K562 (cell line): ENCODE results near the gene CDC20B. TPM values are rescaled to one million over a fixed set of nuclear protein-coding genes. Genes with fewer than 3 reads are reported as not detected.

Source experiments
- CCAR2 ChIP-seq: fragments of 200-400 bp; formaldehyde crosslinking; IDR thresholded peaks from 2 replicates; pipeline ENCODE4 v1.6.1; 2017; ENCODE audit warnings: mild to moderate bottlenecking, low read depth, low read length
- CEBPG ChIP-seq, 3 experiments: fragments of 200-800 bp in 1 of 3; sonication (Bioruptor generic) in 1 of 3; sonication (generic) in 1 of 3; formaldehyde crosslinking in 1 of 3; IDR thresholded peaks in 2 of 3; conservative IDR thresholded peaks in 1 of 3; 2 replicates each; pipeline versions ENCODE4 v1.6.1 to v1.8.0; 2016 to 2022; ENCODE audit warnings: missing compliant biosample characterization in 2 of 3, missing genetic modification characterization in 2 of 3, mild to moderate bottlenecking in 1 of 3, missing genetic modification reagents in 1 of 3
- CTCF ChIP-seq, 3 experiments: IDR thresholded peaks in 2 of 3; conservative IDR thresholded peaks in 1 of 3; 2 replicates each; pipeline ENCODE4 v1.5.1; 2011 to 2012; ENCODE audit warnings: low read length in 3 of 3, mild to moderate bottlenecking in 3 of 3, control low read depth in 2 of 3, improper control_type of control experiment in 1 of 3, inconsistent platforms in 1 of 3, low read depth in 1 of 3, mixed read lengths in 1 of 3, moderate library complexity in 1 of 3; ENCODE audit not compliant: insufficient read depth in 2 of 3
- DNMT1 ChIP-seq: fragments of 450-650 bp; IDR thresholded peaks from 2 replicates; pipeline ENCODE4 v1.6.1; 2016; ENCODE audit warnings: antibody characterized with exemption, mild to moderate bottlenecking
- FOXJ2 ChIP-seq: fragments of 200-800 bp; sonication (Bioruptor generic); IDR thresholded peaks from 2 replicates; pipeline ENCODE4 v1.6.1; 2016; ENCODE audit warnings: missing genetic modification characterization, missing compliant biosample characterization
- GATAD2B ChIP-seq: fragments of 450-650 bp; IDR thresholded peaks from 2 replicates; pipeline ENCODE4 v1.6.1; 2017; ENCODE audit warnings: mild to moderate bottlenecking, borderline replicate concordance
- HCFC1 ChIP-seq: IDR thresholded peaks from 2 replicates; pipeline ENCODE4 v1.6.1; 2012; ENCODE audit warnings: low read depth, low read length, improper control_type of control experiment
- HSF4 ChIP-seq: fragments of 250-450 bp; sonication (Bioruptor Pico); IDR thresholded peaks from 2 replicates; pipeline ENCODE4 v2.1.2; 2022; ENCODE audit warnings: mild to moderate bottlenecking, moderate library complexity, borderline replicate concordance
- IRF2 ChIP-seq: sonication (generic); formaldehyde crosslinking; IDR thresholded peaks from 2 replicates; pipeline ENCODE4 v1.8.1; 2022; ENCODE audit warnings: mild to moderate bottlenecking, missing genetic modification reagents
- MCM2 ChIP-seq: fragments of 450-650 bp; IDR thresholded peaks from 2 replicates; pipeline ENCODE4 v1.6.1; 2017; ENCODE audit warnings: low read depth, mild to moderate bottlenecking
- MYC ChIP-seq, 2 experiments: fragments of 250-450 bp in 1 of 2; sonication (Bioruptor Pico) in 1 of 2; IDR thresholded peaks; 2 replicates each; pipeline versions ENCODE4 v1.5.1 to v1.6.1; 2012 to 2021; ENCODE audit warnings: low read depth in 2 of 2, borderline replicate concordance in 1 of 2, improper control_type of control experiment in 1 of 2, low read length in 1 of 2, mild to moderate bottlenecking in 1 of 2, moderate library complexity in 1 of 2
- NR4A1 ChIP-seq, 2 experiments: fragments of 250-450 bp in 1 of 2; fragments of 450-650 bp in 1 of 2; sonication (Bioruptor Pico) in 1 of 2; IDR thresholded peaks; 2 replicates each; pipeline versions ENCODE4 v1.4.0 to v1.6.1; 2016 to 2020; ENCODE audit warnings: mild to moderate bottlenecking in 2 of 2, missing compliant biosample characterization in 1 of 2, missing genetic modification characterization in 1 of 2, moderate library complexity in 1 of 2
- SMC3 ChIP-seq: conservative IDR thresholded peaks from 2 replicates; pipeline ENCODE4 v1.6.1; 2011; ENCODE audit warnings: low read depth, low read length, improper control_type of control experiment; ENCODE audit not compliant: insufficient read depth
- TARDBP ChIP-seq: fragments of 450-650 bp; IDR thresholded peaks from 2 replicates; pipeline ENCODE4 v1.6.1; 2016
- TBP ChIP-seq: optimal IDR thresholded peaks from 2 replicates; pipeline ENCODE3; 2011; ENCODE audit warnings: low read depth, low read length, improper control_type of control experiment
- ZNF445 ChIP-seq: fragments of 250-450 bp; sonication (Bioruptor Pico); IDR thresholded peaks from 2 replicates; pipeline ENCODE4 v1.4.0; 2020; ENCODE audit warnings: low read depth, mild to moderate bottlenecking, moderate library complexity
- polyA plus RNA-seq, 8 experiments: library from polyadenylated mRNA; depleted of rRNA in 4 of 8; stranded (reverse) in 5 of 8; unstranded in 3 of 8; fragments of >200 nt; fragmentation: Nextera tagmentation in 2 of 8; fragmentation: Illumina TruSeq in 1 of 8; extraction: Ambion mirVana in 2 of 8; extraction: Trizol in 1 of 8; gene quantifications; 2 replicates each; pipeline versions ENCODE4 v1.2.1 to v1.2.3, GENCODE V29; 2011 to 2014; ENCODE audit warnings: inconsistent platforms in 1 of 8, missing spikeins in 1 of 8
- total RNA-seq, 7 experiments: library from RNA; depleted of rRNA in 6 of 7; stranded (reverse); fragments of >200 nt in 6 of 7; fragmentation: Illumina TruSeq in 2 of 7; extraction: Trizol in 2 of 7; gene quantifications; 2 replicates each; pipeline versions ENCODE4 v1.2.1 to v1.2.3, GENCODE V29; 2011 to 2021; ENCODE audit warnings: low replicate concordance in 1 of 7
- TF ChIP-seq, protein P1 (sequence below): fragments of 450-650 bp; formaldehyde crosslinking; IDR thresholded peaks from 2 replicates; pipeline ENCODE4 v1.4.0; 2020; ENCODE audit warnings: mild to moderate bottlenecking, moderate library complexity
- TF ChIP-seq, protein P2 (sequence below): sonication (generic); formaldehyde crosslinking; IDR thresholded peaks from 2 replicates; pipeline ENCODE4 v1.5.0; 2020; ENCODE audit warnings: missing genetic modification reagents
- TF ChIP-seq, protein P3 (sequence below): sonication (generic); formaldehyde crosslinking; IDR thresholded peaks from 2 replicates; pipeline ENCODE4 v1.9.0; 2022; ENCODE audit warnings: mild to moderate bottlenecking, missing genetic modification reagents

CDC20B gene
- total and polyA plus RNA-seq, 9 of the 15 experiments (the other 6 are each of a cell fraction or from before 2014, with no cell fraction given) = 0.04 TPM; not detected in 8

- no peak for TF ChIP-seq CCAR2
- no peak for TF ChIP-seq NR4A1 (CRISPR knock-in tag; IDR thresholded peaks at IDR 0.05)
- no peak for TF ChIP-seq NR4A1 (tag; IDR thresholded peaks at IDR 0.05)
- TF ChIP-seq TBP = no peak
- TF ChIP-seq MYC (IDR thresholded peaks at IDR 0.05; ENCODE audit: low read depth, low read length) = no peak
- TF ChIP-seq MYC (CRISPR knock-in tag; IDR thresholded peaks at IDR 0.05; ENCODE audit: borderline replicate concordance, low read depth) = no peak
- TF ChIP-seq TARDBP = no peak
- TF ChIP-seq FOXJ2 (tag) = no peak
- TF ChIP-seq SMC3 = 0 out of 2 replicates have a peak, but pooled peaks have one; percentile 37
- TF ChIP-seq MCM2 = no peak
- no peak for TF ChIP-seq CEBPG (CRISPR knock-in tag; IDR thresholded peaks at IDR 0.05)
- peak; percentile 77 to 87 for TF ChIP-seq CEBPG (tag; conservative IDR thresholded peaks at IDR 0.05 in 1 of 2, IDR thresholded peaks at IDR 0.05 in 1 of 2)
- no peak for TF ChIP-seq HCFC1
- peak; percentile 49 to 77 (median 61); a peak in 5 of 6 replicates for TF ChIP-seq CTCF (IDR thresholded peaks at IDR 0.05 in 2 of 3, conservative IDR thresholded peaks at IDR 0.05 in 1 of 3; ENCODE audit: insufficient read depth in 2 of 3, low read depth in 1 of 3, low read length in 3 of 3)
- no peak for TF ChIP-seq DNMT1
- no peak for TF ChIP-seq IRF2 (CRISPR knock-in tag)
- TF ChIP-seq, protein P1, sequence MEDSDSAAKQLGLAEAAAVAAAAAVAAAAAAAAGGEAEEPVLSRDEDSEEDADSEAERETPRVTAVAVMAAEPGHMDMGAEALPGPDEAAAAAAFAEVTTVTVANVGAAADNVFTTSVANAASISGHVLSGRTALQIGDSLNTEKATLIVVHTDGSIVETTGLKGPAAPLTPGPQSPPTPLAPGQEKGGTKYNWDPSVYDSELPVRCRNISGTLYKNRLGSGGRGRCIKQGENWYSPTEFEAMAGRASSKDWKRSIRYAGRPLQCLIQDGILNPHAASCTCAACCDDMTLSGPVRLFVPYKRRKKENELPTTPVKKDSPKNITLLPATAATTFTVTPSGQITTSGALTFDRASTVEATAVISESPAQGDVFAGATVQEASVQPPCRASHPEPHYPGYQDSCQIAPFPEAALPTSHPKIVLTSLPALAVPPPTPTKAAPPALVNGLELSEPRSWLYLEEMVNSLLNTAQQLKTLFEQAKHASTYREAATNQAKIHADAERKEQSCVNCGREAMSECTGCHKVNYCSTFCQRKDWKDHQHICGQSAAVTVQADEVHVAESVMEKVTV (CRISPR knock-in tag) = peak; percentile 53
- TF ChIP-seq, protein P2, sequence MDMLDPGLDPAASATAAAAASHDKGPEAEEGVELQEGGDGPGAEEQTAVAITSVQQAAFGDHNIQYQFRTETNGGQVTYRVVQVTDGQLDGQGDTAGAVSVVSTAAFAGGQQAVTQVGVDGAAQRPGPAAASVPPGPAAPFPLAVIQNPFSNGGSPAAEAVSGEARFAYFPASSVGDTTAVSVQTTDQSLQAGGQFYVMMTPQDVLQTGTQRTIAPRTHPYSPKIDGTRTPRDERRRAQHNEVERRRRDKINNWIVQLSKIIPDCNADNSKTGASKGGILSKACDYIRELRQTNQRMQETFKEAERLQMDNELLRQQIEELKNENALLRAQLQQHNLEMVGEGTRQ (CRISPR knock-in tag) = no peak
- no peak for TF ChIP-seq HSF4 (CRISPR knock-in tag)
- TF ChIP-seq GATAD2B = no peak
- TF ChIP-seq ZNF445 = no peak
- TF ChIP-seq, protein P3, sequence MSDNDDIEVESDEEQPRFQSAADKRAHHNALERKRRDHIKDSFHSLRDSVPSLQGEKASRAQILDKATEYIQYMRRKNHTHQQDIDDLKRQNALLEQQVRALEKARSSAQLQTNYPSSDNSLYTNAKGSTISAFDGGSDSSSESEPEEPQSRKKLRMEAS (CRISPR knock-in tag) = no peak
Measured at GRCh38 chr5:55159763-55160492, 13.0 kb downstream of the CDC20B start, which contains the start of gene GPX8 (continued).
